Activated CD4-positive, alpha-beta T cell treated with anti-CD3 and anti-CD28 coated beads, Interleukin-2, amount 50 U/mL, for 48 hours (primary cell): ENCODE data around the gene GLT1D1.

Experiments
- DNase-seq, 2 experiments: peaks; one replicate each; pipeline ENCODE4 v3.0.0-alpha.2; 2020

The GLT1D1 gene

DNA sequence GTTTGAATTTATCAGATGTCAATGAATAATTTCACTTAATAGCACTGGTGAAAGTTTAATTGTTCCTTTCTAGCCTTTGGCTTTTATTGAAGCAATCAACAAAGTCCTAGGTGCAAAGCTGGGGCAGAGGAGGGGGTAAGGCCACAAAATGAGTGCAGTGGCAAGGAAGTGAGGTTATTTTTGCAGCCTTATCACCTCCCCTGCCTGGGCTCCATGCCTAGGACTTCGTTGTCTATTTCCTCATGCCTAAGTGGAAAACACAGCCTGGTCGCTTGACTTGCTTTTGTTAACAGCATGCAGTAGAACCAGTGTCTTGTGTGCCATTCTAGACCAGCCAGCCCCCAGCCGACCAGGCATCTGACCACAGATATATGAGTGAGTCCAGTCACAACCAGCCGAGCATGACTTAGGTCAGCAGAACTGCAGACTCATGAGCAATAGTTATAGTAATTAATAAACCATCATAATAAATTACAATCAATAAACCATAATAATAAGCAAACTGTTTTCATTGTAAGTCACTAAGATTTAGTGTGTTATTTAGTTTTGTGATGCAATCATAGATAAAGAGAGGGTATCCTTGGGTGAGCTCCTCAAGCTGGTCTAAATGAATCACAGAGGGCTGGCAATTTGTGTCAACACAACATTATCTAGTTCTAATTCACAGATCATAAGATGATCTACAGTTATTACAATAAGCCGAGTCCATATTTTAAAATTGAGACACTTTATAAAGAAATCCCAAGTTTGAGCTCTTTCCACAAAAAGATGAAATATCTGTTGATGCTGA, 156.8 kb downstream of the GLT1D1 start:
- DNase-seq, result no peak

GRCh38 chr12:129016159-129016558, 162.9 kb downstream of the GLT1D1 start:
- no peak for DNase-seq

DNA sequence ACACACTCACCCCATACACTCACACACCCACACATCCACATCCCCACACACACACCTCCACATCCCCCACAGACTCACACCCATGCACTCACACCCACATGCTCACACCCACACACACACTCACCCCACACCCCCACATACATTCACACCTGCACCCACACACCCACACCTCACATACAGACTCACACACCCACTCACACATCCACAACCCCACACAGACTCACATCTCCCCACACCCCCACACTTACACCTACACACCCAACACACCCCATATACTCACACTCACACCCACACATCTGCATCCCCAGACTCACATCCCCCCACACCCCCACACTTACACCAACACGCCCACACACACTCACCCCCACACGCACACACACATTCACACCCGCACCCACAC, 171.8 kb downstream of the GLT1D1 start:
- no peak for DNase-seq

GRCh38 chr12:129028844-129029243, 175.6 kb downstream of the GLT1D1 start:
- no peak for DNase-seq
